SK-N-SH (cell line): Measurements from ENCODE around the gene KCNQ2. TPM values are rescaled to one million over a fixed set of nuclear protein-coding genes. Genes with fewer than 3 reads are reported as not detected.

ENCODE experiments used
- CTCF ChIA-PET: fragments of 300-600, 350-600 bp; formaldehyde crosslinking; extraction: SDS; loops from one replicate; lab custom pipeline; 2021; lab: Yijun Ruan, JAX
- POLR2A ChIA-PET: fragments of 350-600 bp; sonication (Branson Sonifier 250); formaldehyde crosslinking; extraction: SDS; loops from one replicate; lab custom pipeline; 2020; ENCODE audit warnings: antibody characterized with exemption, inconsistent platforms; lab: Yijun Ruan, JAX
- DNase-seq: peaks from one replicate; pipeline ENCODE4 v3.0.0; 2012
- H2AFZ ChIP-seq: fragments of 200-600 bp; sonication (generic); 2 replicates; pipeline ENCODE4 v1.8.1; 2016; ENCODE audit warnings: antibody characterized with exemption, mild to moderate bottlenecking, low read depth
- H3F3A ChIP-seq: fragments of 200-600 bp; sonication (generic); replicated peaks from 2 replicates; pipeline ENCODE3; 2016; ENCODE audit warnings: antibody characterized with exemption, mild to moderate bottlenecking; ENCODE audit not compliant: insufficient read depth
- H3K27ac ChIP-seq, 2 experiments: fragments of 200-500 bp in 1 of 2; fragments of 200-600 bp in 1 of 2; sonication (Bioruptor generic) in 1 of 2; sonication (generic), shearing (Covaris generic) in 1 of 2; 2 replicates each; pipeline versions ENCODE4 v1.5.1 to v1.6.1; 2014 to 2016; ENCODE audit warnings: low read depth in 2 of 2, inconsistent platforms in 1 of 2, low read length in 1 of 2, mild to moderate bottlenecking in 1 of 2, mixed read lengths in 1 of 2
- H3K27me3 ChIP-seq: fragments of 200-600 bp; sonication (generic), shearing (Covaris generic); 2 replicates; pipeline ENCODE4 v1.6.1; 2016; ENCODE audit warnings: mixed run types; ENCODE audit not compliant: insufficient read depth
- H3K36me3 ChIP-seq, 2 experiments: fragments of 200-500 bp in 1 of 2; fragments of 200-600 bp in 1 of 2; sonication (Bioruptor generic) in 1 of 2; sonication (generic) in 1 of 2; replicated peaks in 1 of 2; 2 replicates each; pipeline versions ENCODE3 to v1.5.1; 2014 to 2016; ENCODE audit warnings: low read length in 1 of 2, mild to moderate bottlenecking in 1 of 2; ENCODE audit not compliant: insufficient read depth in 2 of 2, control insufficient read depth in 1 of 2
- H3K4me1 ChIP-seq, 2 experiments: fragments of 200-500 bp in 1 of 2; fragments of 200-600 bp in 1 of 2; sonication (Bioruptor generic) in 1 of 2; sonication (generic), shearing (Covaris generic) in 1 of 2; 2 replicates each; pipeline versions ENCODE4 v1.5.1 to v1.6.1; 2014 to 2016; ENCODE audit warnings: low read depth in 1 of 2, low read length in 1 of 2, mixed run types in 1 of 2; ENCODE audit not compliant: insufficient read depth in 2 of 2, control insufficient read depth in 1 of 2
- H3K4me2 ChIP-seq: fragments of 200-600 bp; sonication (generic), shearing (Covaris generic); 2 replicates; pipeline ENCODE4 v1.6.1; 2017; ENCODE audit warnings: mixed run types
- H3K4me3 ChIP-seq, 2 experiments: fragments of 200-500 bp in 1 of 2; fragments of 200-600 bp in 1 of 2; sonication (Bioruptor generic) in 1 of 2; sonication (generic), shearing (Covaris generic) in 1 of 2; 2 replicates each; pipeline versions ENCODE4 v1.5.1 to v1.8.1; 2014 to 2016; ENCODE audit warnings: low read depth in 2 of 2, inconsistent platforms in 1 of 2, low read length in 1 of 2, mild to moderate bottlenecking in 1 of 2, mixed read lengths in 1 of 2, moderate library complexity in 1 of 2
- H3K79me2 ChIP-seq: fragments of 200-600 bp; sonication (generic); 2 replicates; pipeline ENCODE4 v1.8.1; 2017; ENCODE audit warnings: mild to moderate bottlenecking; ENCODE audit not compliant: insufficient read depth
- H3K9ac ChIP-seq: fragments of 200-600 bp; sonication (generic); 2 replicates; pipeline ENCODE4 v1.6.1; 2017; ENCODE audit warnings: mixed run types
- H3K9me2 ChIP-seq: fragments of 200-600 bp; sonication (generic); 2 replicates; pipeline ENCODE4 v1.6.1; 2017; ENCODE audit warnings: mixed run types
- H3K9me3 ChIP-seq: fragments of 200-600 bp; sonication (generic); 2 replicates; pipeline ENCODE4 v1.6.1; 2017; ENCODE audit warnings: mixed run types, mild to moderate bottlenecking, moderate library complexity
- H4K20me1 ChIP-seq: fragments of 200-600 bp; sonication (generic); 2 replicates; pipeline ENCODE4 v1.6.1; 2017; ENCODE audit warnings: mild to moderate bottlenecking, mixed run types; ENCODE audit not compliant: insufficient read depth
- CHD2 ChIP-seq: fragments of 150-350 bp; IDR thresholded peaks from 2 replicates; pipeline ENCODE4 v1.6.1; 2018; ENCODE audit warnings: low read length; ENCODE audit not compliant: partially characterized antibody
- ELF1 ChIP-seq: IDR thresholded peaks from 2 replicates; pipeline ENCODE4 v1.4.0; 2012
- EP300 ChIP-seq, 2 experiments: IDR thresholded peaks; 2 replicates each; pipeline versions ENCODE4 v1.4.0 to v1.6.1; 2012; ENCODE audit warnings: borderline replicate concordance in 1 of 2, low read depth in 1 of 2, low read length in 1 of 2
- EZH2phosphoT487 ChIP-seq: fragments of 200-600 bp; sonication (generic); IDR thresholded peaks from 2 replicates; pipeline ENCODE4 v1.6.1; 2017; ENCODE audit warnings: low read depth, mixed run types, mild to moderate bottlenecking, antibody characterized with exemption, moderate library complexity, borderline replicate concordance
- FOSL2 ChIP-seq: IDR thresholded peaks from 2 replicates; pipeline ENCODE4 v1.4.0; 2012; ENCODE audit warnings: low read depth, mild to moderate bottlenecking, moderate library complexity, borderline replicate concordance
- FOXJ3 ChIP-seq: sonication (generic); formaldehyde crosslinking; IDR thresholded peaks from 2 replicates; pipeline ENCODE4 v1.5.1; 2020; ENCODE audit warnings: mild to moderate bottlenecking, missing genetic modification reagents
- GABPA ChIP-seq: IDR thresholded peaks from 2 replicates; pipeline ENCODE4 v1.4.0; 2012; ENCODE audit warnings: low read depth, mild to moderate bottlenecking
- GATA2 ChIP-seq: sonication (generic); formaldehyde crosslinking; IDR thresholded peaks from 2 replicates; pipeline ENCODE4 v1.5.0; 2020; ENCODE audit warnings: mild to moderate bottlenecking, missing genetic modification reagents
- JUND ChIP-seq: IDR thresholded peaks from 2 replicates; pipeline ENCODE4 v1.4.0; 2012
- MEF2A ChIP-seq: IDR thresholded peaks from 2 replicates; pipeline ENCODE4 v1.4.0; 2012; ENCODE audit warnings: low read depth, borderline replicate concordance
- NFIC ChIP-seq: IDR thresholded peaks from 2 replicates; pipeline ENCODE4 v1.4.0; 2012; ENCODE audit warnings: borderline replicate concordance
- RCOR1 ChIP-seq: fragments of 150-350 bp; IDR thresholded peaks from 2 replicates; pipeline ENCODE4 v1.6.1; 2017; ENCODE audit warnings: antibody characterized with exemption, low read length
- RFX5 ChIP-seq: IDR thresholded peaks from 2 replicates; pipeline ENCODE4 v1.6.1; 2012; ENCODE audit warnings: mild to moderate bottlenecking, improper control_type of control experiment, low read length
- TAF1 ChIP-seq: IDR thresholded peaks from 2 replicates; pipeline ENCODE4 v1.6.1; 2012; ENCODE audit warnings: low read depth, mild to moderate bottlenecking, low read length, moderate library complexity, borderline replicate concordance
- TEAD4 ChIP-seq: IDR thresholded peaks from 2 replicates; pipeline ENCODE4 v1.4.0; 2012; ENCODE audit warnings: mild to moderate bottlenecking, borderline replicate concordance; ENCODE audit not compliant: insufficient read depth
- YY1 ChIP-seq: IDR thresholded peaks from 2 replicates; pipeline ENCODE4 v1.4.0; 2012; ENCODE audit warnings: low read depth, mild to moderate bottlenecking
- WGBS: methylation state at CpG from one replicate; pipeline ENCODE4 v1.1.6; 2017; ENCODE audit warnings: low lambda C conversion rate; 5-methylcytosine and 5-hydroxymethylcytosine counted together
- polyA plus RNA-seq, 3 experiments: library from polyadenylated mRNA; depleted of rRNA; stranded (reverse); fragments of >200 nt; gene quantifications; 2 replicates each; pipeline ENCODE4 v1.2.3, GENCODE V29; 2012
- TF ChIP-seq, protein P1 (sequence below): fragments of 200-600 bp; sonication (generic); IDR thresholded peaks from 2 replicates; pipeline ENCODE4 v1.6.1; 2017; ENCODE audit warnings: antibody characterized with exemption, mild to moderate bottlenecking, moderate library complexity
- TF ChIP-seq, protein P2 (sequence below): IDR thresholded peaks from 2 replicates; pipeline ENCODE4 v1.4.0; 2012; ENCODE audit warnings: low read depth
- TF ChIP-seq, protein P3 (sequence below): fragments of 150-350 bp; IDR thresholded peaks from 2 replicates; pipeline ENCODE4 v1.6.1; 2017; ENCODE audit warnings: antibody characterized with exemption, low read length, low read depth, borderline replicate concordance
- TF ChIP-seq, protein P4 (sequence below): IDR thresholded peaks from 2 replicates; pipeline ENCODE4; 2012

Gene KCNQ2
- polyA plus RNA-seq, 1 of the 3 experiments (the other 2 are of a cell fraction): 3.9 TPM

DNA sequence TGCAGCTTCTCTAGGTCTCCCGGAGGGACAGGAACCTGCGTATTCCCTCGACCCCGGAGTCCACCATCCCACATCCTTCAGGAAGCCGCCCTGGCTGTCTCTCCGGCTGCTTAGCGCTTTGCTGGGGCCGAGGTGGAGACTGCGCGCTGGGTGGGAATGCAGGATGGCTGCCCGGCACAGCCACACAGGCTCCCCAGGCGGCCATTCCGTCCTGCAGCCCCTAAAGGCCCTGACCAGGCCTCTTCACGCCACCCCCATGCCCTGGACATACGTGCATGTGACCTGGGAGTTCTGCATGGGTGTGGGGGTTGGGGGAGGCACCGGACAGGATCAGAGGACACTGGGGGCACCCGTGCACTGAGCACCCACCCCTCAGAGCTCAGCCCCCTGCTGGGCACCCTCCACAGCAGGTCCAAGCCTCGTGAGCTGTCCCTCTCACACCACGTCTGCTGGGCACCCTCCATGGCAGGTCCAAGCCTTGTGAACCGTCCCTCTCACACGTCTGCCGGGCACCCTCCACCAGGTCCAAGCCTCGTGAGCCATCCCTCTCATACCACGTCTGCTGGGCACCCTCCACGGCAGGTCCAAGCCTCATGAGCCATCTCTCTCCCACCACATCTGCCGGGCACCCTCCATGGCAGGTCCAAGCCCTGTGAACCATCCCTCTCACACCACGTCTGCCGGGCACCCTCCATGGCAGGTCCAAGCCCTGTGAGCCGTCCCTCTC is 70.9 kb downstream of the KCNQ2 start:
- TF ChIP-seq TAF1: no peak
- TF ChIP-seq, protein P1, sequence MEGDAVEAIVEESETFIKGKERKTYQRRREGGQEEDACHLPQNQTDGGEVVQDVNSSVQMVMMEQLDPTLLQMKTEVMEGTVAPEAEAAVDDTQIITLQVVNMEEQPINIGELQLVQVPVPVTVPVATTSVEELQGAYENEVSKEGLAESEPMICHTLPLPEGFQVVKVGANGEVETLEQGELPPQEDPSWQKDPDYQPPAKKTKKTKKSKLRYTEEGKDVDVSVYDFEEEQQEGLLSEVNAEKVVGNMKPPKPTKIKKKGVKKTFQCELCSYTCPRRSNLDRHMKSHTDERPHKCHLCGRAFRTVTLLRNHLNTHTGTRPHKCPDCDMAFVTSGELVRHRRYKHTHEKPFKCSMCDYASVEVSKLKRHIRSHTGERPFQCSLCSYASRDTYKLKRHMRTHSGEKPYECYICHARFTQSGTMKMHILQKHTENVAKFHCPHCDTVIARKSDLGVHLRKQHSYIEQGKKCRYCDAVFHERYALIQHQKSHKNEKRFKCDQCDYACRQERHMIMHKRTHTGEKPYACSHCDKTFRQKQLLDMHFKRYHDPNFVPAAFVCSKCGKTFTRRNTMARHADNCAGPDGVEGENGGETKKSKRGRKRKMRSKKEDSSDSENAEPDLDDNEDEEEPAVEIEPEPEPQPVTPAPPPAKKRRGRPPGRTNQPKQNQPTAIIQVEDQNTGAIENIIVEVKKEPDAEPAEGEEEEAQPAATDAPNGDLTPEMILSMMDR: no peak
- no peak for TF ChIP-seq FOSL2
- no peak for TF ChIP-seq GATA2 (CRISPR knock-in tag)
- no peak for TF ChIP-seq RFX5
- no peak for TF ChIP-seq FOXJ3 (CRISPR knock-in tag)
- no peak for TF ChIP-seq EZH2phosphoT487
- no peak for TF ChIP-seq MEF2A
- TF ChIP-seq, protein P2, sequence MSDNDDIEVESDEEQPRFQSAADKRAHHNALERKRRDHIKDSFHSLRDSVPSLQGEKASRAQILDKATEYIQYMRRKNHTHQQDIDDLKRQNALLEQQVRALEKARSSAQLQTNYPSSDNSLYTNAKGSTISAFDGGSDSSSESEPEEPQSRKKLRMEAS: no peak
- no peak for TF ChIP-seq CHD2
- TF ChIP-seq, protein P3, sequence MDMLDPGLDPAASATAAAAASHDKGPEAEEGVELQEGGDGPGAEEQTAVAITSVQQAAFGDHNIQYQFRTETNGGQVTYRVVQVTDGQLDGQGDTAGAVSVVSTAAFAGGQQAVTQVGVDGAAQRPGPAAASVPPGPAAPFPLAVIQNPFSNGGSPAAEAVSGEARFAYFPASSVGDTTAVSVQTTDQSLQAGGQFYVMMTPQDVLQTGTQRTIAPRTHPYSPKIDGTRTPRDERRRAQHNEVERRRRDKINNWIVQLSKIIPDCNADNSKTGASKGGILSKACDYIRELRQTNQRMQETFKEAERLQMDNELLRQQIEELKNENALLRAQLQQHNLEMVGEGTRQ: no peak
- no peak for TF ChIP-seq ELF1
- TF ChIP-seq TEAD4: no peak
- no peak for TF ChIP-seq YY1
- TF ChIP-seq, protein P4, sequence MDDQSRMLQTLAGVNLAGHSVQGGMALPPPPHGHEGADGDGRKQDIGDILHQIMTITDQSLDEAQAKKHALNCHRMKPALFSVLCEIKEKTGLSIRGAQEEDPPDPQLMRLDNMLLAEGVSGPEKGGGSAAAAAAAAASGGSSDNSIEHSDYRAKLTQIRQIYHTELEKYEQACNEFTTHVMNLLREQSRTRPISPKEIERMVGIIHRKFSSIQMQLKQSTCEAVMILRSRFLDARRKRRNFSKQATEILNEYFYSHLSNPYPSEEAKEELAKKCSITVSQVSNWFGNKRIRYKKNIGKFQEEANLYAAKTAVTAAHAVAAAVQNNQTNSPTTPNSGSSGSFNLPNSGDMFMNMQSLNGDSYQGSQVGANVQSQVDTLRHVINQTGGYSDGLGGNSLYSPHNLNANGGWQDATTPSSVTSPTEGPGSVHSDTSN: no peak
- TF ChIP-seq EP300 (IDR thresholded peaks at IDR 0.05; ENCODE audit: borderline replicate concordance in 1 of 2, low read depth in 1 of 2, low read length in 1 of 2): no peak
- TF ChIP-seq JUND: no peak
- no peak for TF ChIP-seq NFIC
- TF ChIP-seq RCOR1: no peak
- no peak for TF ChIP-seq GABPA
- TF ChIP-seq, all 33 proteins: peak for 0
- no peak overlapping the region for H3K27ac ChIP-seq
- H3F3A ChIP-seq: no peaks in the 10 kb centered on the region
- no peak overlapping the region for H3K4me2 ChIP-seq
- H3K9me3 ChIP-seq: no peaks in the 10 kb centered on the region
- CTCF ChIA-PET: interaction anchor here (0.6 to 9.1 kb wide), 10 partner anchors 11 to 111 kb away, joined by 3 to 92 read pairs (median 4); no protein-coding TSS in a partner anchor
- H3K79me2 ChIP-seq: no peaks in the 10 kb centered on the region
- WGBS: 19% methylated on average over 11 of the region's 29 CpGs
- H3K27me3 ChIP-seq: peaks cover 46% of the 10 kb centered on the region
- no peak overlapping the region for H2AFZ ChIP-seq
- no peaks in the 10 kb centered on the region for H3K36me3 ChIP-seq
- no peaks in the 10 kb centered on the region for H3K9me2 ChIP-seq
- POLR2A ChIA-PET: interaction anchor here (1.1 kb wide), 1 partner anchor 119 kb away, joined by 3 read pairs; the partner anchor contains the start of gene PPDPF
- H4K20me1 ChIP-seq: no peaks in the 10 kb centered on the region
- no peak overlapping the region for H3K4me3 ChIP-seq
- H3K9ac ChIP-seq: no peak overlapping the region
- DNase-seq: no peak
- H3K4me1 ChIP-seq: peaks cover 0 to 38% of the 10 kb centered on the region in 2 experiments; a peak in 1 of 4 replicates
